NT2/D1 (cell line): ENCODE results near the gene RERE.

ENCODE experiments used
- DNase-seq: peaks from one replicate; pipeline ENCODE4 v3.0.0-alpha.2; 2011; ENCODE audit warnings: low read depth, low spot score
- H3K27me3 ChIP-seq: 2 replicates; pipeline ENCODE4 v1.6.0; 2011; ENCODE audit warnings: mild to moderate bottlenecking; ENCODE audit not compliant: insufficient read length, insufficient read depth
- H3K36me3 ChIP-seq: 2 replicates; pipeline ENCODE4 v1.6.1; 2011; ENCODE audit warnings: mild to moderate bottlenecking, low read length, mixed read lengths; ENCODE audit not compliant: insufficient read depth, insufficient read length
- H3K4me1 ChIP-seq: 2 replicates; pipeline ENCODE4 v1.5.1; 2011; ENCODE audit not compliant: insufficient read depth, insufficient read length
- H3K4me3 ChIP-seq: 2 replicates; pipeline ENCODE4 v1.5.1; 2011; ENCODE audit warnings: low read depth; ENCODE audit not compliant: insufficient read length
- H3K9ac ChIP-seq: 2 replicates; pipeline ENCODE4 v1.6.0; 2011; ENCODE audit warnings: low read depth; ENCODE audit not compliant: insufficient read length
- H3K9me3 ChIP-seq: 2 replicates; pipeline ENCODE4 v1.5.1; 2011; ENCODE audit warnings: mild to moderate bottlenecking, low read length; ENCODE audit not compliant: insufficient read depth
- SUZ12 ChIP-seq: IDR thresholded peaks from 2 replicates; pipeline ENCODE4 v1.6.1; 2011; ENCODE audit not compliant: insufficient read length, insufficient read depth; ENCODE audit errors: extremely low read depth
- YY1 ChIP-seq: IDR thresholded peaks from 2 replicates; pipeline ENCODE4 v1.6.1; 2011; ENCODE audit not compliant: insufficient read length, insufficient read depth
- ZNF274 ChIP-seq: IDR thresholded peaks from 2 replicates; pipeline ENCODE4 v1.6.1; 2011; ENCODE audit warnings: mild to moderate bottlenecking, low read depth, low read length

RERE gene

GRCh38 chr1:8812081-8812480 is 5.4 kb downstream of the RERE start:
- Histone ChIP-seq H3K4me3 (no peak overlapping the region), H3K27me3 (no peaks in the 10 kb centered on the region), H3K9me3 (no peaks in the 10 kb centered on the region), H3K4me1 (peaks cover 2% of the 10 kb centered on the region), H3K36me3 (no peaks in the 10 kb centered on the region), H3K9ac (no peak overlapping the region)
- no peak for TF ChIP-seq YY1
- TF ChIP-seq ZNF274 = no peak
- no peak for TF ChIP-seq SUZ12
- DNase-seq = no peak

- H3K4me1 ChIP-seq = peaks cover 2% of the 10 kb centered on the region
- H3K9me3 ChIP-seq = no peaks in the 10 kb centered on the region
- no peak overlapping the region for H3K4me3 ChIP-seq
- TF ChIP-seq SUZ12 = no peak
- TF ChIP-seq ZNF274 = no peak
- TF ChIP-seq YY1 = no peak
- no peak overlapping the region for H3K9ac ChIP-seq
- no peak for DNase-seq
- H3K36me3 ChIP-seq = no peaks in the 10 kb centered on the region
- H3K27me3 ChIP-seq = no peaks in the 10 kb centered on the region
Observed at GRCh38 chr1:8810987-8811386, 6.5 kb downstream of the RERE start.

- TF ChIP-seq YY1 = no peak
- Histone ChIP-seq H3K4me1 (peaks cover 2% of the 10 kb centered on the region), H3K9me3 (no peaks in the 10 kb centered on the region), H3K4me3 (no peak overlapping the region), H3K36me3 (no peaks in the 10 kb centered on the region), H3K9ac (no peak overlapping the region), H3K27me3 (no peaks in the 10 kb centered on the region)
- DNase-seq = no peak
Observed at GRCh38 chr1:8809342-8809736, 8.1 kb downstream of the RERE start.

- Histone ChIP-seq H3K36me3 (no peaks in the 10 kb centered on the region), H3K4me1 (peaks cover 2% of the 10 kb centered on the region), H3K4me3 (no peak overlapping the region), H3K9ac (no peak overlapping the region), H3K9me3 (no peaks in the 10 kb centered on the region), H3K27me3 (no peaks in the 10 kb centered on the region)
- DNase-seq = no peak
- TF ChIP-seq YY1 (no peak), ZNF274 (no peak), SUZ12 (no peak)
Observed at GRCh38 chr1:8807004-8807403, 10.4 kb downstream of the RERE start.

- Histone ChIP-seq H3K36me3 (no peaks in the 10 kb centered on the region), H3K9ac (no peak overlapping the region), H3K27me3 (no peaks in the 10 kb centered on the region), H3K9me3 (no peaks in the 10 kb centered on the region), H3K4me1 (no peaks in the 10 kb centered on the region), H3K4me3 (no peak overlapping the region)
- TF ChIP-seq SUZ12 (no peak), ZNF274 (no peak), YY1 (no peak)
- no peak for DNase-seq
Observed at GRCh38 chr1:8800416-8800815, 17.0 kb downstream of the RERE start.

GRCh38 chr1:8797216-8797615 is 20.2 kb downstream of the RERE start:
- Histone ChIP-seq H3K27me3 (no peaks in the 10 kb centered on the region), H3K9ac (no peak overlapping the region), H3K9me3 (no peaks in the 10 kb centered on the region), H3K4me3 (no peak overlapping the region), H3K4me1 (no peaks in the 10 kb centered on the region), H3K36me3 (no peaks in the 10 kb centered on the region)
- no peak for TF ChIP-seq ZNF274
- TF ChIP-seq YY1 = no peak
- no peak for TF ChIP-seq SUZ12
- no peak for DNase-seq

- Histone ChIP-seq H3K36me3 (no peaks in the 10 kb centered on the region), H3K9ac (no peak overlapping the region), H3K4me1 (no peaks in the 10 kb centered on the region), H3K9me3 (no peaks in the 10 kb centered on the region), H3K27me3 (no peaks in the 10 kb centered on the region), H3K4me3 (no peak overlapping the region)
- no peak for TF ChIP-seq ZNF274
- TF ChIP-seq SUZ12 = no peak
- no peak for TF ChIP-seq YY1
- no peak for DNase-seq
Observed at GRCh38 chr1:8796812-8797211, 20.6 kb downstream of the RERE start.

- no peak overlapping the region for H3K4me3 ChIP-seq
- H3K27me3 ChIP-seq = no peaks in the 10 kb centered on the region
- no peaks in the 10 kb centered on the region for H3K9me3 ChIP-seq
- no peak overlapping the region for H3K9ac ChIP-seq
- TF ChIP-seq YY1 = no peak
- no peak for TF ChIP-seq SUZ12
- TF ChIP-seq ZNF274 = no peak
- H3K4me1 ChIP-seq = peaks cover 1% of the 10 kb centered on the region
- no peak for DNase-seq
- no peaks in the 10 kb centered on the region for H3K36me3 ChIP-seq
Observed at GRCh38 chr1:8794605-8795004, 22.8 kb downstream of the RERE start.
